Kidney glomerular epithelial cell (primary cell): ENCODE data around the gene C19orf47.
"Not testable (repeated sequence)": the region's sequence is repeated elsewhere in the genome, so short reads cannot be mapped to it uniquely, and the experiment has no call there.

Experiments
- DNase-seq: peaks from one replicate; lab custom pipeline; 2025; lab: John Stamatoyannopoulos, UW

Gene C19orf47

GRCh38 chr19:40348961-40349507 lies 837 bp upstream of the C19orf47 start:
- DNase-seq: no peak

DNA sequence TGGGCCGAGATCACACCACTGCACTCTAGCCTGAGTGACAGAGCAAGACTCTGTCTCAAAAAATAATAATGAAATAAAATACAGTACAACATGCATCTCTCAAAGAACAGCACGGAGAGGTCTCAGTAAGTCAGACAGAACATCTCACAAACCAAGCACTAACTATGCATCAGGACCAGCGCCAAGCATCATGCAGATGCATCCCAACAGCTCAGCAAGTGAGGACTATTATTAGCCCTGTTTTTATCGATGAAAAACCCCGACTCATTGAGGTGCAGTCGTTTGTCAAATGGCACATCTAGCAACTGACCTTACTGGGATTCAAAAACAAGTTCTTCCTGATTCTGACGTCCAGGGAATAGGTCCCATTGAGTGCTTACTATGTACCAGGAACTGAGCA lies 3.8 kb downstream of the C19orf47 start:
- DNase-seq: no peak

DNA sequence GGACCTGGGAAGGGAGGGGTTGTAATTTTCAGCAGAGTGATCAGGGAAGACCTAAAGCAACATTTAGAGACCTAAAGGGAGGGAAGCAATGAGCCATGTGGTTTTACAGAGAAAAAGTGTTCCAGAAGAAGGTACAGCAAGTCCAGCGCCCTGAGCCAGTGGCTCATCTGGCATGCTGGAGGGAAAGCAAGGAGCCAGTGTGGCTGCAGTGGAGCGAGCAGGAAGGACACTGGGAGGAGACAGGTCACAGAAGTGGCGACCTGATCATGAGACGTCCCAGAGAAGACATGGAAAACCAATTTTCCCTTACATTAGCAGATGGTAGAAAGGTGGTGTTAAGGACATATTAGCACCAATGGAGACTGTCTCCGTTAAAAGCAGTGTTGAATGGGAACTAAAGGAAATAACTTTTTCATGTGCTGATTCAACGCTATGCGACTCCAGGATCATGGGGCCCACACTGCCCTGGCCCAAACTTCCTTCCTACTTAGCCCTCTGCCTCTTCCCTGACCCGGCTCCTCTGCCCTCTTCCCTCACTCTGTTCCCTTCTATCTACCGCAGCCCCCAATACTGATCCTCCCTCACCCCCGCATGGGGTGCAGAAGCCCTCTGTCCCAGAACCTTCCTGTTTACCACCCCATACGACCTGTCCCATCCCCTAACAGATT lies 5.4 kb downstream of the C19orf47 start:
- no peak for DNase-seq

GRCh38 chr19:40341601-40342482 lies 6.4 kb downstream of the C19orf47 start:
- DNase-seq: no peak

DNA sequence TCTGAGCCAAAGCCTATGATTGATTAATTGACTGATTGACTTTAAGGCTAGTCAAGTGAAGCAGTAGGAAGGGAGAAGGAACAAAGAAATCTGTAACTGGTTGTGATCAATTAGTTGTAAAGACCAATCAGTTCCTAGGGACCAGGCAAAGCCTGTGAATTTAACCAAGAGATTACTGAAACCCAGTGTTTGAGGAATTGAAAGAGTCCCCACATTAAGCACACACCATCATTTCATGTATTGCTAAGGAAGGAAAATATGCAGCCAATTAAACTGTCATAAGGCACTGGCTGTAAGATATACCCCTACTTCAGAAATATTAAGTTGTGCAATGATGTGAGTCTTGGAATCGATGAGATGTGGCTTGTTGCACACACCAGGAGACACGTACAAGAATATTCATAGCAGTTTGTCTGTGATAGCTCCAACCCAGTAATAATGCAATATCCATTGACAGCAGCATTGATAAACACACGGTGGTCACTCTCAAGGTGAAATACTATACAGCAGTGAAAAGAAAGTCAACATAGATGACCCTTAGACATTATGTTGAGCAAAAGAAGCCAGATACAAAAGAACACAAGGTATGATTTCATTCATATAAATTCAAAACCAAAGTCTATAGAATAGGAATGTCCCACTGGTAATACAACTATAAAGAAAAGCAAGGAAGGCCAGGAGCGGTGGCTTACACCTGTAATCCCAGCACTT lies 9.0 kb downstream of the C19orf47 start:
- no peak for DNase-seq

- no peak for DNase-seq
Observed at GRCh38 chr19:40337594-40337993, 10.6 kb downstream of the C19orf47 start.

DNA sequence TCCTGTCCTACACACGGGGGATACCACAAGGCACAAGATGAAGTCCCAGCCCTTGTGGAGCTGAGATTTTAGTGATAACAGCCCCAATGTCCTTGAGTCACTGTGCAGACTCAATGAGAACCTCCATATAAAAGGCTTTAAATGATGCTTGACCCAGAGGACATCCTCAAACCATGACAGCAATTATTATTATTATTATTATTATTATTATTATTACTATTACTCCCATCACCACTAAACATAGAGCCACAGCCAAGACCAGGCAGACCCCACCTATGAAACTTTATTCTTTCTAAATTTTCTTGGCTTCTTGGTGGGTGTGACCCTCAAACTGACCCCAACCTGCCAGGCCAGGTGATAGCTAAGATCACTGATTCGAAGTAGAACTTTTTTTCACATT lies 11.1 kb downstream of the C19orf47 start:
- DNase-seq: no peak

- no peak for DNase-seq
Observed at GRCh38 chr19:40336601-40336900, 11.6 kb downstream of the C19orf47 start.

DNA sequence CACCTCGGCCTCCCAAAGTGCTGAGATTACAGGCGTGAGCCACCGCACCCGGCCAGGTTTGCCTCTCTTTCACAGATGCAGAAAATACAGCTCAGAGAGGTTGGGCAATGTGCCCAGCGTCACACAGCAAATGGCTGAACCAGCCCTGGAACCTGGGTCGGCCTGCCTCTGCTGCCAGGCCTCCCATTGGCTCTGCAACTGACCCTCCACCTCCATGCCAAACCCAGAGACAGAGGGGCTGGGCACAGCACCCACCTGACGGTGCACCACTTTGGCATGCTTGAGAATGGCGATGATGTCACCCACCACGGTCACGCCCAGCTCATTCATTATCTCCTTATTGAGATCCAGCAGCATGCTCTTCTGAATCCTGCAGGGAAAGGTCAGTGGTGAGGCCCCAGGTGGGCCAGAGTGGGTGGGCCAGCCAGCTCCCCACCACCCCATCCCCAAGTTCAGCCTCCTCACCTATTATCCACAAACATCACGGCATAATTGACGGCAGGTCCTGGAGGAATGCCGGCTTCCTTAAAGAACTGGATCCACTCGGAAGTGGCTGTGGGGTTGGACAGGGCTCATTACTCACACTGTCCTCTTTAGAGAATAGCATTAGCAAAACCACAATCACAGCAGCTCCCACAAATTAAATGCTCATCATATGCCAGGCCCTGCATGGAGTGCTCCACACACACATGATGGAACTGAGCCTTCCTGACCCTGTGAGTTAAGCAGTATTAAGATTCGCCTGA lies 12.2 kb downstream of the C19orf47 start:
- DNase-seq: no peak

GRCh38 chr19:40335101-40335500 lies 13.1 kb downstream of the C19orf47 start:
- DNase-seq: no peak

DNA sequence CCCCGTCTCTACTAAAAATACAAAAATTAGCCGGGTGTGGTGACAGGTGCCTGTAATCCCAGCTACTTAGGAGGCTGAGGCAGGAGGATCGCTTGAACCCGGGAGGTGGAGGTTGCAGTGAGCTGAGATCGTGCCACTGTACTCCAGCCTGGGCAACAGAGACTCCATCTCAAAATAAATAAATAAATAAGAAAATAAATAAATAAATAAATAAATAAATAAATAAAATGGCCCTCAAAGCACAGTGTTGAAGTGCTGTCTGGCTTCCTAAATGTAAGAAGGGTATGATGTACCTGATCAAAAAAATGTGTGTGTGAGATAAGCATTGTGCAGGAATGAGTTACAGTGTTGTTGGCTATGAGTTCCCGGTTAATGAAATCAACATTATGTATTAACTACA lies 15.1 kb downstream of the C19orf47 start:
- not testable (repeated sequence) for DNase-seq

DNA sequence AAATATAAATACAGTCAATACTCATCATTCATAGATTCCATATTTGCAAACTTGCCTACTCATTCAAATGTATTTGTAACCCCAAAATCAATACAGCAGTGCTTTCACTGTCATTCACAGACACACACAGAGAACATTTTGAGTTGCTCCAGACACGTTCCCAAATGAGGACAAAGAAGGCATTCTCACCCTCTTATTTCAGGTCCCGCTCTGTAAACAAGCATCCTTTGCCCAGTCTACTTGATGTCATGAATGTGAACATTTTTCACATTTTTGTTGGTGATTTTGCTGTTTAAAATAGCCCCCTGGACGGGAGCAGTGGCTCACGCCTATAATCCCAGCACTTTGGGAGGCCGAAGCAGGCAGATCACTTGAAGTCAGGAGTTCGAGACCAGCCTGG lies 15.5 kb downstream of the C19orf47 start:
- DNase-seq: no peak

DNA sequence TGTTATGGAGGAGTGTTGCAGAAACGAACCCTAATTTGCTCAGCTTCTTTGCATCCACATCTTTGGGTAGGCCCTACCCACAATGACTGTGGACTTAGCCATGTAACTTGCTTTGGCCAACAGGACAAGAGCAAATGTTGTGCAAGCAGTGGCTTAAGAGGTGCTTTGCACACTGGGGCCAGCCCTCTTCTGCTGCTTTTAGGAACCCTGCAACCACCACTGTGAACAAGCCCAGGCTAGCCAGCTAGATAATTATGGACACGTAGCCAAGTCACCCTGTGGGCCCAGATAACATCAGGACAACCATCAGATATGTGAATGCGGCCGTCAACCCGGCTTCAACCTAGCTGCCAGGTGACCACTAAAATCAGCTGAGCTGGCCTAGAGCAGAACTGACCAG lies 17.1 kb downstream of the C19orf47 start:
- DNase-seq: no peak

GRCh38 chr19:40326201-40326600 lies 22.0 kb downstream of the C19orf47 start:
- no peak for DNase-seq

GRCh38 chr19:40323705-40324104 lies 24.5 kb downstream of the C19orf47 start:
- no peak for DNase-seq

- DNase-seq: no peak
Observed at GRCh38 chr19:40322951-40323615, 25.1 kb downstream of the C19orf47 start.

DNA sequence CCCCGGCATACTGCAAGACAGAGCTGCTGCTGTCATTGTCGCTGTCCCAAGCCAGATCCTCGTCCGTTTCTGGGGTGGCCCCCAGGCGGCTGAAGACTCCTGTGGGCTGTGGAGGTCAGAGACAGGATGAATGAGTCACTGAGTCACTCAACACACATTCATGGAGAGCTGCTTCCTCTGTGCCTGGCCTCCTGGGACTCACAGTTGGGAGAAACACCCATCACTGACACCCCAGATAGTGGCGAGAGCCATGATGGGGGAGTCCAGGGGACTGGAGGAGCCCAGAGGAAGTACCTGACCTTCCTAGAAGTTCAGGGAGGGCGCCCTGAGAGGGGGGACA lies 26.0 kb downstream of the C19orf47 start:
- DNase-seq: no peak

- no peak for DNase-seq
Observed at GRCh38 chr19:40321566-40322270, 26.5 kb downstream of the C19orf47 start.

DNA sequence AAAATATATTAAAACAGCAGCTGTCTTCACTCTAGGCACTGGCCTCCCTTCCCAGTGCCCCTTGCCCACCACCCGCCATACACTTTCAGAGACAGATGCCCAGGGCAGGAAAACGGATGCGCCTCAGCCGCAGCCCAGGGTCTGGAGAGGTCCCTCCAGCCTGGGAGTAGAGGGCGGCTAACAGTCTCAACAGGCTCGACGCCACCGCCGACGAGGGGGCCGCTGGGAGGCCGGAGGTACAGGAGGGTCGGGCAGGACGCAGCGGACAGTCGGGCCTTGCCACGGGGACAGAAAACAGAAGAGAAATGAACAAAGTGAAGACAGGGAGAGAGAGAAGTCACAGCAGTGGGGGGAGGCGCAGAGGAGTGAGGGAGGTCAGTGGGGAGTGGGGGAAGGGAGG lies 27.1 kb downstream of the C19orf47 start:
- no peak for DNase-seq

GRCh38 chr19:40320558-40320935 lies 27.6 kb downstream of the C19orf47 start:
- DNase-seq: no peak

DNA sequence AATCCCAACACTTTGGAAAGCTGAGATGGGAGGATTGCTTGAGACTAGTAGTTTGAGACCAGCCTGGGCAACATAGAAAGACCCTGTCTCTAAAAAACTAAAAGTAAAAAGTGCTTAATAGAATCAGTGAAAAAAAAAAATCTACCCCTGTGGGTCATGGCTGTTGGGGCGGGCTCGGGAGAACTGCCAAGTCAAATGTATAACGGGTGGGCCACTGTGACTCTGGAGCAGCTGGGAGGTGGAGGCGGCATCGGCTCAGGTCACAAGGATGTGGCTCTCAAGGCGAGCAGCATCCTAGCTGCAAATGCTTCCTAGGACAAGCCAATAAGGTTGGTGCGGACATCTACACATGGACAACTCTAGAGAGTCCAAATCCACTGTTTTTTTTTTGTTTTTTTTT lies 30.9 kb downstream of the C19orf47 start:
- no peak for DNase-seq
